NT2/D1 (cell line): ENCODE results near the gene INF2.

Experiments used
- DNase-seq: peaks from one replicate; pipeline ENCODE4 v3.0.0-alpha.2; 2011; ENCODE audit warnings: low read depth, low spot score
- H3K27me3 ChIP-seq: 2 replicates; pipeline ENCODE4 v1.6.0; 2011; ENCODE audit warnings: mild to moderate bottlenecking; ENCODE audit not compliant: insufficient read length, insufficient read depth
- H3K36me3 ChIP-seq: 2 replicates; pipeline ENCODE4 v1.6.1; 2011; ENCODE audit warnings: mild to moderate bottlenecking, low read length, mixed read lengths; ENCODE audit not compliant: insufficient read depth, insufficient read length
- H3K4me1 ChIP-seq: 2 replicates; pipeline ENCODE4 v1.5.1; 2011; ENCODE audit not compliant: insufficient read depth, insufficient read length
- H3K4me3 ChIP-seq: 2 replicates; pipeline ENCODE4 v1.5.1; 2011; ENCODE audit warnings: low read depth; ENCODE audit not compliant: insufficient read length
- H3K9ac ChIP-seq: 2 replicates; pipeline ENCODE4 v1.6.0; 2011; ENCODE audit warnings: low read depth; ENCODE audit not compliant: insufficient read length
- H3K9me3 ChIP-seq: 2 replicates; pipeline ENCODE4 v1.5.1; 2011; ENCODE audit warnings: mild to moderate bottlenecking, low read length; ENCODE audit not compliant: insufficient read depth
- SUZ12 ChIP-seq: IDR thresholded peaks from 2 replicates; pipeline ENCODE4 v1.6.1; 2011; ENCODE audit not compliant: insufficient read length, insufficient read depth; ENCODE audit errors: extremely low read depth
- YY1 ChIP-seq: IDR thresholded peaks from 2 replicates; pipeline ENCODE4 v1.6.1; 2011; ENCODE audit not compliant: insufficient read length, insufficient read depth
- ZNF274 ChIP-seq: IDR thresholded peaks from 2 replicates; pipeline ENCODE4 v1.6.1; 2011; ENCODE audit warnings: mild to moderate bottlenecking, low read depth, low read length

Gene INF2

DNA sequence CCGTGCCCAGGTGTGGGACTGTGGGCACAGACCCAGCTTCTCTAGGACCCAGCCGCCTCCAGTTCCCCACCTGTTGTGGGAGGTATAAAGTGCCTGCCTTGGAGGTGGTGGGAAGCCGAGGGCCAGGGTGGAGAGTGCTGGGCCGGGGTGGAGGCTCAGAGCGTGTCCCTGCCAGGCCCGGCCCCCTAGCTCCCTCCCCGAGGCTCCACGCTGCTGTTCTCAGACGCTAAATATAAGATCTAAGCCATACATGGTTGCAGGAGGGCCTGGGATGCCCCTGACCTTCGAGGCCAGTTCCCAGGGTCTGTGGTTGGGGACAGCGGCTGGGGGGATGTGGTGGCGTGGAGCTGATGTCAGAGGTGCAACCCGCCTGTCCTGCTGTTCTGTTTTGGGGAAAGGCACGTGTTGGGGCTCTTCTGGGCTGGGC lies 10.8 kb downstream of the INF2 start:
- DNase-seq: no peak
- Histone ChIP-seq H3K9me3 (peaks cover 7% of the 10 kb centered on the region; the same call in 1 of the 2 replicates), H3K9ac (no peak overlapping the region), H3K27me3 (no peaks in the 10 kb centered on the region), H3K36me3 (peaks cover 65% of the 10 kb centered on the region), H3K4me1 (peaks cover 27% of the 10 kb centered on the region), H3K4me3 (no peak overlapping the region)
- TF ChIP-seq SUZ12 (no peak), ZNF274 (no peak), YY1 (no peak)

DNA sequence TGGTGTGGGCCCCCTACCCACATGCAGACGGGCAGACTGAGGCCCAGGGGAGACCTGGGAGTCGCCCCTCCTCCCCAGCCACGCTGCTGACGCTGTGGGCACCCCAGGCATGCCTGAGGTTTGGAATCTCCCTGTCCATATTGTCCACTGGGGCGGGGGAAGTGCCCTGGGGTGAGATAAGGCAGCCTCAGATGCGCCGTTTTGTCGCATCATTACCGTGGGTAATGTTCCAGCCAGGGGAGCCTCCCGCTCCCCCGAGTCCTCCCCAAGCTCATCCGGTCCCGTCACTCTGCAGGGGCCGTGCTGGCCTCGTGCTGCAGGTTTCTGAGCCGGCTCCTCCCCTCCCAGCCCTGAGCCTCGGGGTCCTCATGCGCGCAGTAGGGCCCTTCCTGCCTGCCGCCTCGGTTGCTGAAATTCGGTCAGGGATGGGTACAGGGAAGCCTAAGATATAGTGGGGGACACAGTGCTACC lies 11.4 kb downstream of the INF2 start:
- H3K4me1 ChIP-seq: peaks cover 25% of the 10 kb centered on the region
- no peak overlapping the region for H3K9ac ChIP-seq
- H3K9me3 ChIP-seq: peaks cover 7% of the 10 kb centered on the region; the same call in 1 of the 2 replicates
- no peaks in the 10 kb centered on the region for H3K27me3 ChIP-seq
- DNase-seq: no peak
- H3K36me3 ChIP-seq: peaks cover 69% of the 10 kb centered on the region
- H3K4me3 ChIP-seq: no peak overlapping the region
- TF ChIP-seq ZNF274 (no peak), SUZ12 (no peak), YY1 (no peak)

DNA sequence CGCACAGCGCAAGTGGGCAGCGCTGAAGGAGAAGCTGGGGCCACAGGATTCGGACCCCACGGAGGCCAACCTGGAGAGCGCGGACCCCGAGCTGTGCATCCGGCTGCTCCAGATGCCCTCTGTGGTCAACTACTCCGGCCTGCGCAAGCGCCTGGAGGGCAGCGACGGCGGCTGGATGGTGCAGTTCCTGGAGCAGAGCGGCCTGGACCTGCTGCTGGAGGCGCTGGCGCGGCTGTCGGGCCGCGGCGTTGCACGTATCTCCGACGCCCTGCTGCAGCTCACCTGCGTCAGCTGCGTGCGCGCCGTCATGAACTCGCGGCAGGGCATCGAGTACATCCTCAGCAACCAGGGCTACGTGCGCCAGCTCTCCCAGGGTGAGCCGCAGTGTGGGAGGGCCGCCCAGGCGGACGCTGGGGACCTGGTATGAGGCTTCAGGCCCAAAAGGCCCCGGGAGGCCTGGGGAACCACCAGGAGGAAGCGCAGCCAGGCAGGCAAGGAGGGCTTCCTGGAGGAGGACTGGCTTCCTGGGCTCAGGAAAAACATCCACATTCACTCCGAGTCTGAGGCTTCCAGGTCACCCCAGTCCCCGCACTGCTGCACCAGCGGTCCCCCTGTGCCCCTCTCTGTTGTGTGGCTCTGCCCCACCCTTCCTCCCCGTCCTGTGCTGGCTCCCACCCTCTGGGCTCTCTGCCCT lies 12.1 kb downstream of the INF2 start:
- Histone ChIP-seq H3K27me3 (no peaks in the 10 kb centered on the region), H3K4me3 (no peak overlapping the region), H3K4me1 (peaks cover 19% of the 10 kb centered on the region), H3K36me3 (peaks cover 66% of the 10 kb centered on the region), H3K9me3 (peaks cover 7% of the 10 kb centered on the region; the same call in 1 of the 2 replicates), H3K9ac (no peak overlapping the region)
- TF ChIP-seq ZNF274 (no peak), YY1 (no peak), SUZ12 (no peak)
- DNase-seq: no peak

DNA sequence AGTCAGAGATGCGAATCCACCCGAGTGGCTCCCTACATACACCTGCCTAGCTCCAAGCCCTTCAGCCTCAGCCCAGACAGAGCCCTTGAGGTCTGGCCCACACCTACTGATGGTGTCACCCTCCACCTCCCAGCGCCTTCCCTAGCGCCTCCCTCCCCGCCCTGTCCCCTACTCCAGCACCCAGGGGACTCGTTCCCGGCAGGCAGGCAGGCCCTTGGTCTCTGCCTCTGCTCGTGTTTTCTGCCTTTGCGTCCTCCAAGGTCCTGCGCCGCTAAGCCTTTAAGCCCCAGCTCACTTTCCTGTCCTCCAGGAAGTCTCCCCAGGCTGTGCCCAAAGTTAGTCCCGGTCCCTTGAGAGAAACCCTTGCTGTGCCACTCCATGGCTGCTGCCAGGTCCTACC lies 12.7 kb downstream of the INF2 start:
- no peak for TF ChIP-seq ZNF274
- Histone ChIP-seq H3K27me3 (no peaks in the 10 kb centered on the region), H3K4me3 (no peak overlapping the region), H3K9ac (no peak overlapping the region), H3K9me3 (peaks cover 7% of the 10 kb centered on the region; the same call in 1 of the 2 replicates), H3K36me3 (peaks cover 69% of the 10 kb centered on the region), H3K4me1 (peaks cover 18% of the 10 kb centered on the region)
- no peak for DNase-seq

DNA sequence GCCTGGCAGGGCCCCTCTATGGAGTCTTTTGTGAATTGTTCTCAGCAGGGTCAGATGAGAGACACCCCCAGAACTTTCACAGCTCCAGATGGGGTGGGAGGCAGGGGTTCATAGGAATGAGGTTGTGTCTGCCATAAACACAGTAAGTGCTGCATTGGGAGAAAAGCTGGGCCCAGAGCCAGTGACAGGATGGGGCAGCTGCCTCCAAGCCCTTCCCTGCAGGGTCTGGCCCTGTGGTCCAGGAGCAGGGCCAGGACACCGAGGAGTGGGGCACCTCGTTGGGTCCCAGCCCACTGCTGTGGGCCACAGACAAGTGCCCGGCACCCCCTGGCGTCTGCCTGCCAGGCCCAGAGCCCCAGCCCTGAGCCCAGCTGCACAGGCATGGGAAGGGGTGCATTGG lies 13.3 kb downstream of the INF2 start:
- TF ChIP-seq ZNF274 (no peak), SUZ12 (no peak), YY1 (no peak)
- Histone ChIP-seq H3K4me3 (no peak overlapping the region), H3K9ac (no peak overlapping the region), H3K9me3 (peaks cover 7% of the 10 kb centered on the region; the same call in 1 of the 2 replicates), H3K36me3 (peaks cover 64% of the 10 kb centered on the region), H3K27me3 (no peaks in the 10 kb centered on the region), H3K4me1 (peaks cover 12% of the 10 kb centered on the region)
- no peak for DNase-seq

DNA sequence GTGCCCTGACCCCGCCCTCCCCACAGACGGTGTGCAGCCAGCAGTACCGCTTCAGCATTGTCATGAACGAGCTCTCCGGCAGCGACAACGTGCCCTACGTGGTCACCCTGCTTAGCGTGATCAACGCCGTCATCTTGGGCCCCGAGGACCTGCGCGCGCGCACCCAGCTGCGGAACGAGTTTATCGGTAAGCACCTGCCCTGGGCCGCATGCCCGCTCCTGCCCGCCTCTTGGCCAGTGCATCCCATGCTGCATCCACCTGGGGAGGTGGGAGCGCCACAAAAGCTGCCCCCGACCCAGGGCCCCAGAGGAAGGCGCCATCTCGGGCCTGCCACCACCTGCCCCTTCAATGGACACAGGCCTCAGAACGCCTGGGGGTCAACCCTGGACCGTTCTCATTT lies 13.9 kb downstream of the INF2 start:
- Histone ChIP-seq H3K4me1 (peaks cover 7% of the 10 kb centered on the region), H3K9me3 (peaks cover 7% of the 10 kb centered on the region; the same call in 1 of the 2 replicates), H3K4me3 (no peak overlapping the region), H3K9ac (no peak overlapping the region), H3K36me3 (peaks cover 68% of the 10 kb centered on the region), H3K27me3 (no peaks in the 10 kb centered on the region)
- no peak for DNase-seq
- TF ChIP-seq SUZ12 (no peak), ZNF274 (no peak), YY1 (no peak)

DNA sequence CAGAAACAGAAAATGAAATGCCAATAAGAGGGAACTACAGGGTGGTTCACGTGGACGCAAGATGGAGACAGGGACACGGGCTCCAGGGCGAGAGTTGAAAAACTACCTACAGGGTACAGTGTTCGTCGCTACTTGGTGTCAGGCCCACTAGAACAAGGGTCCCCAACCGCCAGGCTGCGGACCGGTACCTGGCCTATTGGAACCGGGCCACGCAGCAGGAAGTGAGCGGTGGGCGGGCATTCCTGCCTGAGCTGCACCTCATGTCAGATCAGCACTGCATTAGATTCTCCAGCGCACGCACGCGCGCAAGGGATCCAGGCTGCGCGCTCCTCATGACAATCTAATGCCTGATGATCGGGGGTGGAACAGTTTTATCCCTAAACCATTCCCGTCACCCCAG lies 14.8 kb downstream of the INF2 start:
- H3K36me3 ChIP-seq: peaks cover 74% of the 10 kb centered on the region
- peaks cover 10% of the 10 kb centered on the region for H3K4me1 ChIP-seq
- TF ChIP-seq ZNF274 (no peak), SUZ12 (no peak), YY1 (no peak)
- DNase-seq: no peak
- no peak overlapping the region for H3K4me3 ChIP-seq
- peaks cover 7% of the 10 kb centered on the region; the same call in 1 of the 2 replicates for H3K9me3 ChIP-seq
- H3K9ac ChIP-seq: no peak overlapping the region
- H3K27me3 ChIP-seq: no peaks in the 10 kb centered on the region
